A549 treated with CpdA at 1 μM for 4 hours (cell line): ENCODE results near the gene KRT39. TPM values are rescaled to one million over a fixed set of nuclear protein-coding genes. Genes with fewer than 3 reads are reported as not detected.

Source experiments
- total RNA-seq: library from RNA; stranded (reverse); fragments of 200-300 nt; extraction: Qiagen RNA extraction; gene quantifications from 5 replicates; pipeline ENCODE4 v1.2.3, GENCODE V29; 2022; ENCODE audit warnings: low read depth

KRT39 gene
- not detected in 5 replicates for total RNA-seq

DNA sequence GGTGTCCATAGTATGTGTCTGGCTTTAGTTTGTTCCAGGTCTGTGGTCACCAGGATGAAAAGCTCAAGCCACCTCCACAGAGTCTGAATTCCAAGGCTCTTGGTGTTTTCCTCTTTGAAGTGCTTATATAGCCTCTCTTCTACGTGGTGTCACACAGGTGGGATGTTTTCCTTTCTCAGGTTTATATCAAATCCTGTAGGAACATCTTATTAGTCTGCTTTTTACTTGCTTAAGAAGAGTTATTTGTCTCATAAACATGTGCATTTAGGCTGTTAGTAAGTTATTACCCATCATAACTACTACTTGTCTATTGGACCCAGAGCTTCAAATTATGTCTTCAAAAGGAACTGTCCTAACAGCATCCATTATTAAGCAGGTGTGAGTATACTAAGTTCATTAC lies at the start of gene KRT39:
Gene KRT39, minus strand, starts transcription at position 101 of the 400 bp plus-strand sequence. Its CDS starts 92 bp downstream, at position 9.

GRCh38 chr17:41008811-41009210 lies 42.1 kb upstream of the KRT39 start, which contains the start of gene KRTAP3-1:
Gene KRTAP3-1 (minus strand): TSS chr17:41009128. CDS start chr17:41009074, 54 bp downstream.

DNA sequence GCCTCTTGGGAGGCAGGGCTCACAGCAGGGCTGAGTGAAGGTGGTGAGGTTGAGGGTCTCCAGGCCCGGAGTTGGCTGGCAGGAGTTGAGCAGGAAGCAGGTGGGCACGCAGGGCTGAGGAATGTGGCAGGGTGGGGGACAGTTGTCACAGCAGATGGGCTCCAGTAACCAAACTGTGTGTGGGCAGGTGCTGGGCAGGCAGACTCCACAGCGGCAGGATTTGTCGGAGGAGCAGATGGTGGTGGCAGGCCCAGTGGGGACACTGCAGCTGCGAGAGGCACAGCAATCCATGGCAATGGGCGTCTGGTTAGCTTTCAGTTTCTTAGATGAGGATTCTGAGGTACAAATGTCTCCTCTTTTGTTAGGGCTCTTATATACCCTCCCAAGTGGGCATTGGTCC lies 32.8 kb upstream of the KRT39 start, which contains the start of gene KRTAP3-2:
Gene KRTAP3-2, minus strand, starts transcription at position 344 of the 400 bp plus-strand sequence. Its CDS starts 53 bp downstream, at position 291.

GRCh38 chr17:40993839-40994238 lies 27.1 kb upstream of the KRT39 start, which contains the start of gene KRTAP3-3:
Gene KRTAP3-3 (minus strand): TSS chr17:40994164. CDS start chr17:40994097, 67 bp downstream.

GRCh38 chr17:40984226-40984625 lies 17.5 kb upstream of the KRT39 start, which contains the start of gene KRT40:
Gene KRT40 (minus strand): TSS chr17:40984326. CDS start chr17:40984273, 53 bp downstream.

DNA sequence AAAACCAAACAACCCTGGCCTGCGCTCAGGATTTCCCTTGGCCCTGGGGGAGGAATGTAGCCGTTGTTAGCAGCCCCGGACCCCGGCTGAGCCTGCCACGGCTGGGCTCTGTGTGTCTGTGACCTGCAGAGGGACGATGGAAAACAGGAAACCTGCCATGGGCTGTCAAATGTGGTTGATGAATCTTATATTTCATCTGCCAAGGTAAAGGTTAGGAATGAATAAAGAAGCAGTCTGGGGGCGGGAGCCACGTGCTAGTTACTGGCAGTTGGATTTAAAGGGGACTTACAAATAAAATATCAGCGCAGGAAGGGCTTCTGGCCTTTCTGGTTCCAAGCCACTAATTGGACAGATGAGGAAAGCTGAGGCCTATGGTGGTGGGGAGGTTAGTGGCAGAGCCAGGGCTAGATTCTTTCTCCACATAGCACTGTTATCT lies 29.3 kb downstream of the KRT39 start, which contains the start of gene KRT23:
Gene KRT23, minus strand, starts transcription at position 263 of the 436 bp plus-strand sequence. CDS start 1,043 bp downstream, outside the sequence.

Other genes with a start within 250 kb of the KRT39 start
- gene KRT25, start 211.6 kb downstream of the KRT39 start, total RNA-seq: not detected in 5 replicates
- gene KRT26, start 194.7 kb downstream of the KRT39 start, total RNA-seq: not detected in 5 replicates
- gene KRT27, start 184.4 kb downstream of the KRT39 start, total RNA-seq: not detected in 5 replicates
- gene KRT28, start 167.0 kb downstream of the KRT39 start, total RNA-seq: not detected in 5 replicates
- gene KRT10, start 144.3 kb downstream of the KRT39 start, total RNA-seq: 83.2 to 124 TPM (median 115 TPM) in 5 replicates
- gene KRT12, start 99.7 kb downstream of the KRT39 start, total RNA-seq: 0.08 TPM in 1 of 5 replicates, not detected in the others
- gene KRT20, start 81.7 kb downstream of the KRT39 start, total RNA-seq: 0.17 to 0.52 TPM (median 0.26 TPM) in 5 replicates
- gene KRT23, start 29.3 kb downstream of the KRT39 start, total RNA-seq: 0.08 TPM in 1 of 5 replicates, not detected in the others
- not detected in 5 replicates for gene KRT40, start 17.4 kb upstream of the KRT39 start, total RNA-seq
- gene KRTAP3-3, start 27.2 kb upstream of the KRT39 start, total RNA-seq: not detected in 5 replicates
- gene KRTAP3-2, start 33.0 kb upstream of the KRT39 start, total RNA-seq: 0.16 to 0.35 TPM (median 0.30 TPM) in 3 of 5 replicates, not detected in the others
- not detected in 5 replicates for gene KRTAP3-1, start 42.2 kb upstream of the KRT39 start, total RNA-seq
- 0.12 TPM in 1 of 5 replicates, not detected in the others for gene KRTAP1-5, start 60.3 kb upstream of the KRT39 start, total RNA-seq
- not detected in 5 replicates for gene KRTAP1-4, start 63.2 kb upstream of the KRT39 start, total RNA-seq
- not detected in 5 replicates for gene KRTAP1-3, start 67.9 kb upstream of the KRT39 start, total RNA-seq
- not detected in 5 replicates for gene KRTAP1-1, start 74.5 kb upstream of the KRT39 start, total RNA-seq
- gene KRTAP2-1, start 80.4 kb upstream of the KRT39 start, total RNA-seq: not detected in 5 replicates
- gene KRTAP2-2, start 88.3 kb upstream of the KRT39 start, total RNA-seq: not detected in 5 replicates
- gene KRTAP2-3, start 93.2 kb upstream of the KRT39 start, total RNA-seq: 0.08 TPM in 1 of 5 replicates, not detected in the others
- not detected in 5 replicates for gene KRTAP2-4, start 98.9 kb upstream of the KRT39 start, total RNA-seq
- not detected in 5 replicates for gene KRTAP4-7, start 117.2 kb upstream of the KRT39 start, total RNA-seq
- 0.05 to 0.12 TPM in 2 of 5 replicates, not detected in the others for gene KRTAP4-8, start 131.2 kb upstream of the KRT39 start, total RNA-seq
- not detected in 5 replicates for gene KRTAP4-16, start 135.3 kb upstream of the KRT39 start, total RNA-seq
- gene KRTAP4-9, start 138.4 kb upstream of the KRT39 start, total RNA-seq: not detected in 5 replicates
- not detected in 5 replicates for gene KRTAP4-11, start 151.4 kb upstream of the KRT39 start, total RNA-seq
- not detected in 5 replicates for gene KRTAP4-12, start 157.2 kb upstream of the KRT39 start, total RNA-seq
- gene KRTAP4-6, start 173.6 kb upstream of the KRT39 start, total RNA-seq: not detected in 5 replicates
- not detected in 5 replicates for gene KRTAP4-5, start 182.9 kb upstream of the KRT39 start, total RNA-seq
- gene KRTAP4-4, start 193.8 kb upstream of the KRT39 start, total RNA-seq: not detected in 5 replicates
- not detected in 5 replicates for gene KRTAP4-3, start 201.3 kb upstream of the KRT39 start, total RNA-seq
- gene KRTAP4-2, start 211.3 kb upstream of the KRT39 start, total RNA-seq: not detected in 5 replicates
- gene KRTAP4-1, start 218.0 kb upstream of the KRT39 start, total RNA-seq: 0.07 to 0.56 TPM (median 0.26 TPM) in 4 of 5 replicates, not detected in the other
- not detected in 5 replicates for gene KRTAP9-1, start 222.9 kb upstream of the KRT39 start, total RNA-seq